Effector CD4-positive, alpha-beta T cell (primary cell): ENCODE measurements around the gene ZFYVE21.

ENCODE experiments used
- DNase-seq: peaks from one replicate; pipeline ENCODE4 v3.0.0-alpha.2; 2020

ZFYVE21 gene

GRCh38 chr14:103726474-103726873 is 10.9 kb downstream of the ZFYVE21 start:
- DNase-seq: no peak

- DNase-seq: no peak
Measured at GRCh38 chr14:103727313-103727980, 11.8 kb downstream of the ZFYVE21 start.

- no peak for DNase-seq
Measured at GRCh38 chr14:103728141-103728540, 12.5 kb downstream of the ZFYVE21 start.

GRCh38 chr14:103728721-103729120 is 13.1 kb downstream of the ZFYVE21 start:
- no peak for DNase-seq

- no peak for DNase-seq
Measured at GRCh38 chr14:103729496-103730448, 14.2 kb downstream of the ZFYVE21 start.

GRCh38 chr14:103730490-103731035 is 15.0 kb downstream of the ZFYVE21 start:
- no peak for DNase-seq

GRCh38 chr14:103731481-103731880 is 15.9 kb downstream of the ZFYVE21 start:
- no peak for DNase-seq

- DNase-seq: no peak
Measured at GRCh38 chr14:103731916-103732867, 16.6 kb downstream of the ZFYVE21 start.

GRCh38 chr14:103732868-103733620 is 17.4 kb downstream of the ZFYVE21 start:
- no peak for DNase-seq

GRCh38 chr14:103733651-103734050 is 18.0 kb downstream of the ZFYVE21 start:
- DNase-seq: no peak

GRCh38 chr14:103734081-103734888 is 18.7 kb downstream of the ZFYVE21 start:
- DNase-seq: no peak

GRCh38 chr14:103735022-103735421 is 19.4 kb downstream of the ZFYVE21 start:
- no peak for DNase-seq

GRCh38 chr14:103735439-103735814 is 19.8 kb downstream of the ZFYVE21 start:
- DNase-seq: no peak

GRCh38 chr14:103735815-103736545 is 20.4 kb downstream of the ZFYVE21 start:
- DNase-seq: no peak

- no peak for DNase-seq
Measured at GRCh38 chr14:103736546-103737431, 21.2 kb downstream of the ZFYVE21 start.

GRCh38 chr14:103737432-103738045 is 21.9 kb downstream of the ZFYVE21 start:
- DNase-seq: no peak

- DNase-seq: no peak
Measured at GRCh38 chr14:103738166-103738565, 22.6 kb downstream of the ZFYVE21 start.

- DNase-seq: no peak
Measured at GRCh38 chr14:103738701-103739451, 23.3 kb downstream of the ZFYVE21 start.
